Epidermal melanocyte (primary cell): ENCODE data around the gene AP1S3.
"Not testable (repeated sequence)": the region's sequence is repeated elsewhere in the genome, so short reads cannot be mapped to it uniquely, and the experiment has no call there.

Source experiments
- DNase-seq: peaks from one replicate; pipeline ENCODE4 v3.0.0; 2011; ENCODE audit warnings: low spot score; ENCODE audit not compliant: insufficient read length

The AP1S3 gene

DNA sequence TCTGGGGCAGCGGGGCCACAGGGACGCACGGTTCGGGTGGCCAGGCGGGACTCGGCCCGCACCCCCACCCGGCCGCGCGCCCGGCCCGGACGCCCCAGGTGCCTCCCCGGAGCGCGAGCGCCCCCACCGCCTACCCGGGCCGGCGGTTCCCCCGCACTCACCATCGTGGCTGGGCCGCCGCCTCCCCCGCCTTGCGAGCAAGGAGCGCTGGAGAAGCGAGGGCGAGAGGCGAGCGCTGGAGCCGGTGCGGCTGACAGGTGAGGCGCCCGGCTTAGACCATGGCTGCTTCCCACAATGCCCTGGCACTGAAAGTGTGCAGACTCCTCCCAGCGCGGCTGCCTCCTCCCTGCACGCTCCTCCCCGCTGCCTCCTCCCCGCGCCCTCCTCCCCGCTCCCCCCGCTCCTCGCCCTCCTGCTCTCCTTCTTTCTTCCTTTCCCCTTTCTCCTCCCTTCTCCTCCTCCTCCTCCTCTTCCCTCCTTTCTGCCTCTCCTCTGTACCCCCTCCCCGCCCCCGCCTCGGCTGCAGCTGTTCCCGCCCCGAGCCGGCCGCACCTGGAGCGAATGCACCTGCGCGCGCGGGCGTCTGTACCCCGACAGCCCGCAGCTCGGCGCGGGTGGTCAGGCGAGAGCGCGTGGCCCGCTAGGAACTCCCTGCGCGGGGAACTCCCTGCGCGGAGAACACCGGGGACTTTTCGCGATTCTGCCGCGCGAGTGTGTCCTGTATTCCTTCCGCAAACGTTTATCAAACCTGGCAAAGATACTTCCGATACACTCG, at the start of gene AP1S3:
Gene AP1S3, minus strand, starts transcription at position 296 of the 775 bp plus-strand sequence. Its CDS starts 132 bp downstream, at position 164.
- DNase-seq = peak; percentile 68

DNA sequence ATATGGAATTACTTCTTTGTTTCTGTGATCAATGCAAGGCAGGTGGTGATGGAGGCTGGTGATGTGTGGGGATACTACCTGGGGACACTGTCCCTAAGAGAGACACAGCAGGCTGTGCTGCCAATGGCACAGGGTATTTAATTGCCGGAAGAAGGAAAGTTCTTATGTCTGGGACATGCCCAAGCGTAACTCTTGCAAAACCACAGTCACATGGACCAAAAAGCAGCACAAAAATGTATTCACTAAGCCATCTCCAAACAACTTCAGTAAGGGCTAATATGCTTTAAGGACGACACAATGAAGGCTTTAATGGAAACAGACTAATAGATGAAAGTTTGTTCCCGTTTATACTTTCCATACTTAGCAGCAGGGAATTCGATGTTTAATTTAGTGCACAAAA, 49.7 kb upstream of the AP1S3 start:
- peak; percentile 44 for DNase-seq

DNA sequence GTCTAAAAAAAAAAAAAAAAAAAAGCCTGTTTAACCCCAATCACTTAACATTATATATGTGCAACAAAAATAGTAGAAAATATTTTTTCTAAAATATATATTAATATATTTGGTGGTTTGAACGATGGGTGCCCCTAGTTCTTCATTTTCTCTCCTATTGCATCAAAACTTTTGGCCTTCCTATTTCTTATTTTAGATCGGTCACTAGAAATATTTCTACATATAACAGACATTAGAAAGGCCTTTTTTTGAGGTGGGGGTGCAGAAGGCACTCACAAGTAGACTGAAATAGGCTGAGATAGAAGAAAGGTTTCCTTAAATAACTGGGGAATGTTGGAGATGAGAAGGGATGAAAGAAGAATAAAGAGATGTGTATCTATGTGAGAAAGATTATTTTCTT, 49.3 kb upstream of the AP1S3 start:
- DNase-seq = no peak

DNA sequence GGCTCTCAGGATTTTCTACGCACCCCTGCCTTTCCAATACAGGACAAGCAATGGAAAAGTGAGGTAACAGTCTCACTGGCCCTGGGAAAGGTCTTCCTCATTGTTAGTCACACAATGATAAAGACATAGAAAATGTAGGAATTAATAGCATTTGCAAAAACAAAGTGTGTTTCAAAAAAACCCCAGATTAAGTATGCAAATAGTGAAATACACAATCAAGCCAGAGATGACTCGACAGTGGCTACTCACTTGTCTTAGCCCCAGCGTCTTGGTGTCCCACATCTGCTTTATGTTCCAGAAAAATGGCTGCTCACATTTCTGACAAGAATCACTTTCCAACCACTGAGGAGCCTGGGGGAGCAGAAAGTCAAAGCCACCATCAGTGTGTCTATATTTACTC, 47.0 kb upstream of the AP1S3 start:
- no peak for DNase-seq

DNA sequence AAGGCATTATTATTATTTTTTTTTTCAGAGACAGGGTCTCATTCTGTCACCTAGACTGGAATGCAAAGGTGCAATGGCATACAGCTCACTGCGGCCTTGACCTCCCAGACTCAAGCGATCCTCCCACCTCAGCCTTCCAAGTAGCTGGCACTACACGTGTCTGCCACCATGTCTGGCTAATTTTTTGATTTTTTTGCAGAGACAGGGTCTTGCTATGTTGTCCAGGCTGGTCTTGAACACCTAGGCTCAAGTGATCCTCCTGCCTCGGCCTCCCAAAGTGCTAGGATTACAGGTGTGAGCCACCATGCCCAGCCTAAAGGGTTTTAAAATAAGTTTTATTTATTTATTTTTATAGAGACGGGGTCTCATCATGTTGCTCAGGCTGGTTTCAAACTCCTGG, 45.3 kb upstream of the AP1S3 start:
- no peak for DNase-seq

DNA sequence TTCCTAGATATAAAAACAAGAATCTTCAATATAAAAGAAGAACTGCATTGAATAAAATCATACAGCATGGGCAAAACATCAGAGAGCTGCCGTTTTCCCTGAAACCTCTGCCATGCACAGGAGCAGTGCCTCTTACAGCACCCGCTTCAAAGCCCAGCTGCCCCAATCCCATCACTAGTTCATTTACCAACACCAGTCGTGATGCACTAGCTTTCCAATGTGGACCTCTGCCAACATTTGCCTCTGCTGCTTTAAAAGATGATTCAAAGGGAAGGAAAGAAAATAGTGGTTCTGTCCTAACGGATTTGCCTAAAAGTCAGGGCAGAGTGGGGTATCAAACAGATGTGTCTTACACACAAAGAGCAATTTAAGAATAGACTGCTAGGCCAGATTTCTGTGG, 43.4 kb upstream of the AP1S3 start:
- no peak for DNase-seq

DNA sequence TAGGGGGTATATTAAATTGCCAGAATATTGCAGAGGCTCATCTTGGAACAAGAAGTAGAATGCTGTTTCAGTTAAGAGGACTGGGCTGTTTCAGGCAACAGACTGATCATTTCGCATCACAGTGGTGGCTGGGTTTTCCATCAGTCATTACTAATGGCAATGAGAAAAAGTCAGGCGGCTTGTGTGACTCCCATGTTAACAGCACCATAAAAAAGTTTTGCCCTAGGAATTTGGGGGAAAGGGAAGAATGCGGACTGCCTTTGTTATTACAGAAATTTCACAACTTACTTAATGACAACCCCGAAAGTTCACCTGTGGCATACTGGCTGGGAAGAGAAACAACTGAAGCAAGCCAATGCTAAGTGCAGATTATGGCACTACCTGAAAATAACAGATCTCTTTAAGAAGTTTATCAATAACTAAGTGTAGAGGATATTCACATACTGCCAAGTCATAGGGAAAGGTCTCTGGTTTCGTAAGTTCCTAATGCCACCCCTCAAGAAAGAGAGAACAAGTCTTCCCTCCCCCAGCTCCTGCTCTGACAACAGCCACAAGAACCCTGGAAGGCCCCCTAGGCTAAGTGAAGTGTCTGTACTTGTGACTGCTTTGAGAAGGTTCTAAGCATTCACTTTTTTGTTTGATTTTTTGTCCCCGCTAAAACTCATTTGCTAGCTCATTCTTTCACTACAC, 40.5 kb upstream of the AP1S3 start:
- no peak for DNase-seq

DNA sequence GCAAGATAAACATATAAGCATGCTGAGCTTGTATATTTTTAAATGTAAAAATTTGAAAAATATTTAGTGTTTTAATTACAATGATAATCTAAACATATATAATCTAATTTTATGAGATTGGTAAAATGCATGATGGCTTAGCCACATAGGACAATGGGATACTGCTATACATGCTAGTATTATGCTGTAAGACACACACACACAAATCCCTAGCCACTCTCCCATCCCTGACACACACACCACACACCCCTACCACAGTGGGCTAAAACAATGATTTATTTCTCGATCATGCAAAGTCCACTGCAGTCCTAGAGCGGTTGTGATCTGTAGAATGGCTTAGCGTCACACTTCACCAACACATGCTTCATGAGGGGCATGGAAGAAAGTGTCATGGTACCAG, 36.3 kb upstream of the AP1S3 start:
- no peak for DNase-seq

DNA sequence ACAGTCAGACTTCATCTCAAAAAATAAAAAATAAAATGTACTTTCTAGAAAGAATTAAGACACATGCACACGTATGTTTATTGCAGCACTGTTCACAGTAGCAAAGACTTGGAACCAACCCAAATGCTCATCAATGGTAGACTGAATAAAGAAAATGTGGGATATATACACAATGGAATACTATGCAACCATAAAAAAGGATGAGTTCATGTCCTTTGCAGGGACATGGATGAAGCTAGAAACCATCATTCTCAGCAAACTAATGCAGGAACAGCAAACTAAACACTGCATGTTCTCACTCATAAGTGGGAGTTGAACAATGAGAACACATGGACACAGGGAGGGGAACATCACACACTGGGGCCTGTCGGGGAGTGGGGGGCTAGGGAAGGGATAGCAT, 35.4 kb upstream of the AP1S3 start:
- DNase-seq = not testable (repeated sequence)

DNA sequence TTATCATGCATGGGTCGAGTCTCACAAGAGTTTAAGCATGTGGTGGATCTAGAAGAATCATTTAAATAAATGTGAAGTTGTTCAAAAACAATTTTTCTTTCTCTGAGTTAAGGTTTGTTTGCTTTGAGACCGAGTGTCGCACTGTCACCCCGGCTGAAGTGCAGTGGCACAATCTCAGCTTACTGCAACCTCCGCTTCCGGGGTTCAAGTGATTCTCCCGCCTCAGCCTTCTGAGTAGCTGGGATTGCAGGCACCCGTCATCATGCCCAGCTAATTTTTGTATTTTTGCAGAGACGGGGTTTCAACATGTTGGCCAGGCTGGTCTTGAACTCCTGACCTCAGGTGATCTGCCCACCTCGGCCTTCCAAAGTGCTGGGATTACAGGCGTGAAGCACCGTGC, 34.3 kb upstream of the AP1S3 start:
- DNase-seq = not testable (repeated sequence)

DNA sequence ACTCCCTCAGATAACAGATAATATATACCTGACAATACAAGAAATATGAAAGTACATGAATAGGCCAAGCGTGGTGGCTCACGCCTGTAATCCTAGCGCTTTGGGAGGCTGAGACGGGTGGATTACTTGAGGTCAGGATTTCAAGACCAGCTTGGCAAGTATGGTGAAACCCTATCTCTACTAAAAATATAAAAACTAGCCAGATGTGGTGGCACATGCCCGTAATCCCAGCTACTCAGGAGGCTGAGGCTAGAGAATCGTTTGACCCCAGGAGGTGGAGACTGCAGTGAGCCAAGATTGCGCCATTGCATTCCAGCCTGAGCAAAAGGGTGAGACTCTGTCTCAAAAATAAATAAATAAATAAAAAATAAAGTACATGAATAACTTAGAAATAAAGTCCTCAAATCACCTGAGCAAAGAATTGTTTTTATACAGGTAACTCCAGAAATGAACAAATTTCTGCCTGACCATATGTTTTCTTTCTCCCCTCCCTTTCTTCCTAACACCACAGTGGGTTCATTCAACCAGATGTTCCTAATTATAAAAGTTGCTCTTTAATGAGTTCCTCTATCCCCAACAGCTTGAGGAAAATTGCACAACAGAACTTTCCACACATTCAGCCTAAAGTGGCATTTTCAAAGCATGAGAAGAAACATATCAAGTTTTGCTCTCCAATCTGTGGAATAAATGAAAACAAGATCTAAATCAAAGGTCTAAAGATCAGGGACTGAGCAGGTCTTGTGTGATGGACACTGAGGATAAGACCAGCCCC, 33.6 kb upstream of the AP1S3 start:
- no peak for DNase-seq

DNA sequence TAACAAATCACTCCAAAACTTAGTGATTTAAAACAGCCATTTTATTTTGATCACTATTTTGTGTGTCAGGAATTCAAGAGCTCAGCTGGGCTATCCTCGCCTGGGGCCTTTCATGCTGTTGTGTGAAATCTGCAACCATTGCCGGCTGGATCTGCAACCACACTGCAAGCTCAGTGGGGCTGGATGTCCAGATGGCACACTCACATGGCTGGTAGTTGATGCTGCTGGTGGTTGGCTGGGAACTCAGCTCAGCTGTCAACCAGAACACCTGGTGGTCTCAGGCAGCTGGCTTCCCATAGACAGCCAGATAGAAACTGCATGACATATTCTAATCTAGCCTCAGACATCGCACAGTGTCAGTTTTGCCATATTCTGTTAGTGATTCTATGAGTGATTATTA, 30.6 kb upstream of the AP1S3 start:
- no peak for DNase-seq

DNA sequence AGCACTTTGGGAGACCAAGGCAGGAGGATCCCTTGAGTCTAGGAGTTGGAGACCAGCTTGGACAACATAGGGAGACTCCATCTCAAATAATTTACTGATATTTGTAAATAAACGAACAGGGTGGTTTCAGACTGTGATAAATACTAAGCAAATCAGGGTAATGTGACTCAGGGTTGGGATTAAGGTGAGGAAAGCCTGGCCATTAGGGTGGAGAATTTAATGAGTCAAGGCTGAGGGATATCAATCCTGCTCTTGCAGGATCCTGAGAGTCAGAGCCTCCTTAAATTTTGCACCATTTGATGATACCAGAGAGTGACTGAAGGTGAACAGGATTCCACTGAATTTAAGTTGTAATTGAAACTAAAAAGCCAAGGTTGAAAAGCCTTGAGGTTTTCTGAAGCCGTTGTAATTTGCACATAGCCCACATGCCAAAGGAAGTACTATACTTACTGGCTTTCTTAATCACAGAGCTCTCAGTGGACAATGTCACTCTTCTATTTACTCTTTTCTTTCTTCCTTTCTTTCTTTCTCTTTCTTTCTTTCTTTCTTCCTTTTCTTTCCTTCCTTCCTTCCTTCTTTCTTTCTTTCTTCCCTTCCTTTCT, 28.6 kb upstream of the AP1S3 start:
- no peak for DNase-seq

DNA sequence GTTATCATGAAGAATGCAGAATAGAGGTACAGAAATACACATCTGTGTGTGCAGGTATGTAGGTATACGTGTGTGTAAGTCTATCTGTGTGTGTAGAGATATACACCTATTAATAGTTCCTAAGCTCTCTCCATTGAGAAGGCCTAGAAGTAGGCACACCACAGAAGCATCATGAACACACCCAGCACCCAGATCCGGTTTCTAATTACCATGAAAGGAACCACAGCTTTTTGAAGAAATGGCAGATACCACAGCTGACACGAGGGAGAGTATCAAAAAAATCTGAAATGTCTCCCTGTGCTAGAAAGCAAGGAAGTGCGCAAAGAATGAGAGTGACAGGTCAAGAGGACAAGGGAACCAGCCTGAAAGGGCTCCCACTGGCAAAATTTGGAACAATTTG, 27.7 kb upstream of the AP1S3 start:
- no peak for DNase-seq

DNA sequence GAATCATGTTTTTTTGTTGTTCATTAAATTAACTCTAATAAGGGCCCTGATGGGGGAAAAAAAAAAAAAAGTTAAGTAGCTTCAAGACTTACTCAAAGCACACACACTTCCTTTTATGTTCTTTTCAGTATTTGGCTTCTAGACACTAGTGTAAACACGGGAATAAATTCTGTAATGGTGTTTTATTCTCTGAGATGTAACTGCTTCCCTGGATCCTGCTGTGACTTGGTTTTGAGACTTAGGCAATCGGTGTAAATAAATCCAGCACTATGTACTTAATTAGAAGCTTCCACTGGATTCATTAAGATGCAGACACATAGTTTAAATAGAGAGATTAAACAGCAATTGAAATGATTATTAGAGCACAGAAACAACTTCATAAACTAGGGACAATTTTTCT, 26.1 kb upstream of the AP1S3 start:
- no peak for DNase-seq

DNA sequence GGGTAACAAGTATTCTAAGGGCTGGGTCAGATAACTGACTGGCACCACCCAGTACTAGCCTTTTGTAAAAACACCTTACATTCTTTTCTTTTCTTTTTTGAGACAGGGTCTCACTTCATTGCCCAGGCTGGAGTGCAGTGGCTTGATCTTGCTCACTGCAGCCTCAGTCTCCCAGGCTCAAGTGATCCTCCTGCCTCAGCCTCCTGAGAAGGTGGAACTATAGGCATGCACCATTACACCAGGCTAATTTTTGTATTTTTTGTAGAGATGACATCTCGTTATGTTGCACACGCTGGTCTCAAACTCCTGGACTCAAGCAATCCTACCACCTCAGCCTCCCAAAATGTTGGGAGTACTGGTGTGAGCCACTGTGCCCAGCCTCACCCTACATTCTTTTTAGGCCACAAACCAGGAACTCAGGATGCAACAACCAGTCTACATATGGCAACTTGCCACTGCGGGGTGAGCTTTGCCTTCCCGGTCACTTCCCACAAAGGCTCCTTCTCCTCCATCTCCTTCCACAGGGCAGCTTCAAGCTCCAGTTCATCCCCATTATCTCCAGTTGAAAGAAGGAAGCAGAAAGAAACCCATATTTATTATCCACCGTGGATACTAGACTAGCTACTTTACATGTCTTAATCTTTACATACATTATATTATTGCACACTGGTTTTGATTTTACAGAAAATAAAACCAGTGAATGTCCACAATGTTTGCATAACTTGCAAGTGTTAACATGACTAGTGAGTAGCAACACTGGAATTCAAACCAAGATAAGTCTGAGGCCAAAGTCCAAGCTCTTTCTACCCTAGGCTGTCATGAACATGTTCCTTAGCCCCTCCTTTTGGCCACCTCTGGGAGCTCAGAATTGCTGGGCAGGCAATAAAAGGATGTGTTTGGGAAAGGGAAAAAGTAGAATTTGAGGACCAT, 23.7 kb upstream of the AP1S3 start:
- no peak for DNase-seq

DNA sequence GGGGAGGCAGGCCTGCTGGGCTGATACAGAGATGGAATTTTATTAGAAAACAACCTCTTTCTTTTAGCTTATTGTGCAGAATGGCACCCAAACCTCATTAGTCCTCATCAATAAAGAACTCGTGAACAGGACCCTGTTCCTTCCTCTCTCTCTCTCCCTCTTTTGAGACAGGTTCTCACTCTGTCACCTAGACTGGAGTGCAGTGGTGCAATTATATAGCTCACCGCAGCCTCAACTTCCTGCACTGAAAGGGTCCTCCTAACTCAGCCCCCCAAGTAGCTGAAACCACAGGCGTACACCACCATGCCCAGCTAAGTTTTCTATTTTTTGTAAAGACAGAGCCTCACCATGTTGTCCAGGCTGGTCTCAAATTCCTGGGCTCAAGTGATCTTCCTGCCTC, 21.7 kb upstream of the AP1S3 start:
- no peak for DNase-seq

DNA sequence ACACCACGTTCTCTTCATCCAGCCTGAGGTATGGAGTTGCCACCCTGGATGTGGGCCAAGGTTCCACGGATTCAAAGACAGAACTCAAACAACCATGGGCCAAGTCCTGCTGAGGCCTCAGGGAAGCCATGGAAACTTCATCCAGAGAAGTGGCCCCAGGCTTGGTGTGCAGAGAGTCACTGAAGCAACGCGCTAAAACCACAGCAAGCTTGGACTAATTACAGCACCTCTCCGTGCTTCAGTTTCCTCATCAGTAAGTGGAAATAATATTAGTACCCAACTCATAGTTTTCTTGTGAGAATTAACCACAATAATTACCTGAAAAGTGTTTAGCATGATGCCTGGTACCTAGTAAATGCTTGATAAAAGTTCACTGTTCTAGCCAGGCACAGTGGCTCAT, 19.2 kb upstream of the AP1S3 start:
- DNase-seq = no peak

DNA sequence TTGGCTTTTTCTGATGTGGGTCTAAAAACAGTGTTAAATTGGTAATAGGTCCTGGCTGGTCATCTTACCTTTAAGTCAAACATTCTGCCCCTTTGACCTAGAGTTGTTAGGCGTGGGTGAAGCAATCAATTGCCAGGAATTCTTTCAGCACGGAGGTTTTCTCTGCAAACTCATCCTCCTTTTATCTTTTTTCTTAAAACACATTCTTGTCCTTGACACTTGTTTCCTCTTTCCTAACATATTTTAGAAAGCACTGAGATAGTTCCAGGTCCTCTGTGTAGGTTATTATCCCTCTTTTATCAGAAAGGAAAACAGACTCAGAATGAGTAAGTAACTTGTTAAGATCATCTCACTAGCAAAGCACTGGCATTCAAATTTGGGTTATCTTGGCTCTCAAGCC, 18.6 kb upstream of the AP1S3 start:
- no peak for DNase-seq

DNA sequence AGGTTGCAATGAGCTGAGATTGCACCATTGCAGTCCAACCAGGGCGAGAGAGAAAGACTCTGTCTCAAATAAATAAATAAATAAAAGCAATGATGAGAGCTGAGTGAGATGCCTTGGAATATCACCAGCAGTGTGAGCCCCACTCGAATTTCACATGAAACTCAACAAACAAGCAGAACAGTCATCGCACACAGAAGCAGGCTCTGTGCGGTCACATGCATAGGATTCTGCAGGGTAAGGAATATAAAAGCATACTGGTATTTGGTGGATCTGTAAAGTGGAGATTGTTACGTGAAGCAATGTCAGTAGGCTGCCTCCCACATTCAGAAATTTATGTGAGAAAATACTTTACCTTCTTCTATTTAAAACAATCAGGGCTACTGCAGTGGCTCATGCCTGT, 18.0 kb upstream of the AP1S3 start:
- peak; percentile 64 for DNase-seq

DNA sequence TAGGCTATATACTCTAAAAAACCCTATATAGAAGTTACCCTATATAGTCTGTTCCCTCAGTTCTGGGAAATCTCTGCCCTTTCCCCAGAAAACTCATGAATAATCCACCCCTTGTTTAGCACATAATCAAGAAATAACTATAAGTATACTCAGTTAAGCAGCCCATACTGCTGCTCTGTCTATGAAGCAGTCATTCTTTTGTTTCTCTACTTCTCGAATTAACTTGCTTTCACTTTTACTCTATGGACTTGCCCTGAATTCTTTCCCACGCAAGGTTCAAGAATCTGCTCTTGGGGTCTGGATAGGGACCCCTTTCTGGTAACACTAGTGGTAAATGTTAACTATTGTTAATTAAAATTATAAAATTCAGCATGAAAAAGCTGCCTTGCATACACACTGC, 17.4 kb upstream of the AP1S3 start:
- no peak for DNase-seq
